HFF-Myc (cell line): Measurements from ENCODE around the gene ACOXL.
A peak's percentile ranks its signal among the peaks of the same experiment; 100 is the strongest.

Source experiments
- DNase-seq: peaks from one replicate; pipeline ENCODE4 v3.0.0-alpha.2; 2011; ENCODE audit warnings: low read depth; ENCODE audit errors: extremely low read depth
- H3K4me3 ChIP-seq: replicated peaks from 2 replicates; pipeline ENCODE4 v1.5.1; 2011; ENCODE audit warnings: low read depth, mild to moderate bottlenecking, control low read depth, low read length
- TF ChIP-seq, protein P1 (sequence below): IDR thresholded peaks from 2 replicates; pipeline ENCODE4 v1.5.1; 2012; ENCODE audit warnings: mild to moderate bottlenecking, low read depth, low read length, control low read depth; ENCODE audit errors: missing control alignments

The ACOXL gene

GRCh38 chr2:110847651-110848050 is 115.3 kb downstream of the ACOXL start:
- no peak for DNase-seq
- TF ChIP-seq, protein P1, sequence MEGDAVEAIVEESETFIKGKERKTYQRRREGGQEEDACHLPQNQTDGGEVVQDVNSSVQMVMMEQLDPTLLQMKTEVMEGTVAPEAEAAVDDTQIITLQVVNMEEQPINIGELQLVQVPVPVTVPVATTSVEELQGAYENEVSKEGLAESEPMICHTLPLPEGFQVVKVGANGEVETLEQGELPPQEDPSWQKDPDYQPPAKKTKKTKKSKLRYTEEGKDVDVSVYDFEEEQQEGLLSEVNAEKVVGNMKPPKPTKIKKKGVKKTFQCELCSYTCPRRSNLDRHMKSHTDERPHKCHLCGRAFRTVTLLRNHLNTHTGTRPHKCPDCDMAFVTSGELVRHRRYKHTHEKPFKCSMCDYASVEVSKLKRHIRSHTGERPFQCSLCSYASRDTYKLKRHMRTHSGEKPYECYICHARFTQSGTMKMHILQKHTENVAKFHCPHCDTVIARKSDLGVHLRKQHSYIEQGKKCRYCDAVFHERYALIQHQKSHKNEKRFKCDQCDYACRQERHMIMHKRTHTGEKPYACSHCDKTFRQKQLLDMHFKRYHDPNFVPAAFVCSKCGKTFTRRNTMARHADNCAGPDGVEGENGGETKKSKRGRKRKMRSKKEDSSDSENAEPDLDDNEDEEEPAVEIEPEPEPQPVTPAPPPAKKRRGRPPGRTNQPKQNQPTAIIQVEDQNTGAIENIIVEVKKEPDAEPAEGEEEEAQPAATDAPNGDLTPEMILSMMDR: no peak
- no peak overlapping the region for H3K4me3 ChIP-seq

DNA sequence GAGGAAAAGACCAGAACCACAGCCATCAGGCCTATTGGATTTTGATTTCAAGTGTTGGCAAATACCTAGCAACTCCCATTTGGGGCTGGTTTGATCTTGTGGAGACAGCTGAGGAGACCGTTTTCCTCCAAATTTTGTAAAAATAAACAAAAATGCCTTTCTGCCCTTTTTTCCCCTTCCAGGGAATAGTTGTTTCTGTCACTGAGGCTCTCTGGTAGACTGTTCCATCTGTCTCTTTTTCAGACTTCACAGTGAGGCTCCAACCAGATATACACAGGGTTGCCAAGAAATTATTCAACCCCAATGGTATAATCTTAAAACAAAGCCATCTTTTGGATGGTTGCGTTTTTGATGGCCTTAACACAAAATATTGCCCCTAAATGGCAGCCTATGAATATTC is 115.7 kb downstream of the ACOXL start:
- no peak for DNase-seq
- H3K4me3 ChIP-seq: no peak overlapping the region
- TF ChIP-seq, protein P1: no peak

DNA sequence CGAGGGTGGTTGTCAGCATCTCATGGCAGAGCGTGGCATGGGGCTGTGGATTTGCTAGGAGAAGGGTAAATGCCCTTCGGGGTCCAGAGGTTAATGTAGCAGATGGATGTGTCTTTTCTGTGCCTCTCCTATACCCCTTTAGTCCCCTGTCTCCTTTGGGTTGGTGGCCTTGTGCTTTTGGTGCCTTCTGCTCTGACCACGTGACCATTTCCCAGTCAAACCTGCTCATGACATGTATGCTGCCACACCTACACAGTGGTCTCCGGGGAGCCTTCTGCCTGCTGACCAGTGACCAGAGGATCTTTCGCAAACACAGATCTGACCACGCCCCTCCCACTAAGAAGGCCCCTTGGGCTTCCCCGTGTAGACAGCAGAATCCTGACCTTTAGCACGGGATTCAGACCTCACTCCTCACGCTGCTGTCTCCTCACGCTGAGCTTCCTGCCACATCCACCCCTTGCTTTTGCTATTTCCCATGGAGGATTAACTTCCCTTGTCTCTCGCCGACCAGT is 116.2 kb downstream of the ACOXL start:
- TF ChIP-seq, protein P1: no peak
- H3K4me3 ChIP-seq: no peak overlapping the region
- no peak for DNase-seq

DNA sequence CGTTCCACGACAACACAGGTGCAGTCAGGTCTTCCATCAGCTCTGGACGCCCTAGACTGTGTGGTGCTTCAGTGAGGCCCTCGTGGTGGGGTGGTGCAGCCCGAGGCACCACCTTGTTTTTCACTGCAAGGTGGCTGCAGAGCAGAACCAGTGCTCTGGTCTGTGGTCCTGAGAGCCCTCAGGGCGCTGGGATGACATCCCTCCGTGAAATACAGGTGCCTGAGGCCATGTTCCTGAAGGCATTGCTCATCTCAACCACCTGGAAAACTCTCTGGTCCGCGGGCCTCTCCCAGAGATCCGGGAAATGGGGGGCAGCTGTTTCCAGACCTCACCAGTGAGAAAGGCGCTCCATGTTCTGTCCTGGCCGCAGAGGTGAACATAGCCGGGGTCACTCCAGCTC is 119.2 kb downstream of the ACOXL start:
- TF ChIP-seq, protein P1: no peak
- DNase-seq: no peak
- no peak overlapping the region for H3K4me3 ChIP-seq

- TF ChIP-seq, protein P1: no peak
- no peak overlapping the region for H3K4me3 ChIP-seq
Observed at GRCh38 chr2:110852051-110852450, 119.7 kb downstream of the ACOXL start.

DNA sequence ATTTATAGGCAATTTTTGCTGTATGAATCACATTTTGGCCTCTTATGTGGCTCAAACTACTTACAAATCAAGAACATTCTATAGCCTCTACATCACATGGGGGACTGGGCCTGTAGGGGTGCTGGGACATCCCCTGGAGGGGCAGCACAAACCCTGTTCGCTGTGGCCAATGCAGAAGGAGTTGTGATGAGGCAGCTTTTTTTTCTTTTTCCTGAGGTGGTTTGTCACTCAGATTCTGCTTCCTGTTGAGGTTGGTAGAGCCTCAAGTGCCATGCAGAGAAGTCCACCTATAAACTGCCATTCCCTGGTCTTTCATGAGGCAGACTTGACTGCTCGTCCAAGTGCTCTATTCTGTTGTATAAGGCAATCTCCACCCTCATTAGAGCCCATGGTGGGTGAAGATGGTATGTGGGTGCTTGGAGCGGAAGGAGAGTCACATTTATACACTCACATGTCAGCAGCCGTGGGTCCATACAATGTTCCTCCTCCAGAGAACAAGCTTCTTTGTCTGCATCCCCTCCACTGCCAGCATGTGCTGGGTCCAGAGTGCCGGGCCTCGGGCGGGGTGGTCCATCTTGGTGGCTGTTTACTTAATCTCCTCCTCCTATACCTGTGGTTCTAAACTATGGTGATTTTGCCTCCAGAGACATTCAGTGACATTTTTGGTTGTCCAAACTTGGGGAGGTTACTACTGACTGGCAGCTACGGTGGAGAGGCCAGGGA is 120.3 kb downstream of the ACOXL start:
- no peak overlapping the region for H3K4me3 ChIP-seq
- no peak for DNase-seq
- TF ChIP-seq, protein P1: no peak

More at GRCh38 chr2:110852051-110852450, 119.7 kb downstream of the ACOXL start:
- no peak for DNase-seq

DNA sequence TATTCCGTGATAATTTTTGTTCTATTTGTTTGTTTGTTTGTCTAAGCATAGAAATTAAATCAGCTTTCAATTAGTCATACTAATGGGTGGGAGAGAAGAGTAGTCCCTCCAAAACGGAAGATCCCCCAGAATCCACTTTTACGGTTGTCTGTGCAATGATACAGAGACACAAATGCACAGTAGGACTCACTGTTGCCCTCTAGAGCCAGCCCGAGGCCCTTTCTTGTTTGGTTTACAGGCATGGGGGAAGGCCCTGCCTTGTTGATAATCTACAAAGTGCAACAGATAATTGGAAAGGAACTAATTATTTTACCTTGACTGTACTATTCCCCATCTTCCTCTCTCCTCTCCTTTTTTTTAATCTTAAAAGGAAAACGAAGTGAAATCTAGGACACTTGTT is 121.1 kb downstream of the ACOXL start:
- no peak for DNase-seq
- no peak overlapping the region for H3K4me3 ChIP-seq
- TF ChIP-seq, protein P1: peak; percentile 71
